ENCODE results near the gene ANG. TPM values are rescaled to one million over a fixed set of nuclear protein-coding genes. Genes with fewer than 3 reads are reported as not detected.

The ANG gene
- total and polyA plus RNA-seq, 10 of the 15 experiments (the other 5 are each of a cell fraction or from before 2014, with no cell fraction given) = 1.0 to 5.9 (median 2.2) TPM

DNA sequence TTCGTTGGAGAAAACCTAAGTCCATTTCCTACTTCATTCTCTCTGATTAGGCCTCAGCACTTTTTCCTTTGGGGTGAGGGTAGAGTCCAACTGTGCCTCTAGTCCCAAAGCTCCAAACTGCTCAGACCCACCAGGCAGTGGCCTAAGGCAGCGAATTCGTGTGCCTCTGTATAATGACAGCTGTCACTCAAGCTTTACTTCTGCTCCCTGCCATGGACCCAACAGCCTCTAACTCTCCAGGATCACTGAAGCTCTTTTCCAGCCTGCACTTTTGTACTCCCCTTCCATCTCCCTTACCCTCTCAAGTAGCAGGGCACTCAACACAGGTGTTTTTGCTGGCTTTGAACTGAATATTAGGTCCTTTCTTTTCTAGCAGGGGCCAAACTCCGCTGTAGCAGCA lies 32.3 kb upstream of the ANG start:
- ChIA-PET SMC1A (ENCODE audit: uncharacterized antibody, unreplicated experiment) (interaction anchor here (1.1 to 2.9 kb wide), 5 partner anchors 30 to 171 kb away, joined by 3 to 16 read pairs (median 4); no protein-coding TSS in a partner anchor), POLR2A (interaction anchor here (0.6 kb wide), 1 partner anchor 14 kb away, joined by 3 read pairs; no protein-coding TSS in a partner anchor), RAD21 (ENCODE audit: unreplicated experiment) (interaction anchor here (0.8 kb wide), 1 partner anchor 35 kb away, joined by 3 read pairs; no protein-coding TSS in a partner anchor), CTCF (interaction anchor here (1.0 to 11.5 kb wide), 6 partner anchors 9 to 329 kb away, joined by 3 to 214 read pairs (median 6); partner anchors contain the start of genes ANG and RNASE4)
- Histone ChIP-seq H3K4me1 (ENCODE audit: control insufficient read depth, insufficient read depth, low read length) (no peaks in the 10 kb centered on the region; the same call in 1 of the 2 replicates), H3K9me3 (replicated peaks; ENCODE audit: control insufficient read depth, insufficient read depth, low read length) (no peaks in the 10 kb centered on the region), H4K20me1 (ENCODE audit: control insufficient read depth, insufficient read depth) (no peaks in the 10 kb centered on the region; the same call in 1 of the 2 replicates), H3K79me2 (ENCODE audit: control insufficient read depth, insufficient read depth, low read length) (no peaks in the 10 kb centered on the region; the same call in 1 of the 2 replicates), H3K36me3 (ENCODE audit: control insufficient read depth in 2 of 2, insufficient read depth in 2 of 2, low read length in 1 of 2) (peaks cover 0 to 3% of the 10 kb centered on the region in 2 experiments; a peak in 1 of 4 replicates), H3K4me2 (ENCODE audit: control insufficient read depth, insufficient read depth) (no peak overlapping the region), H3K4me3 (no peak overlapping the region), H3K27me3 (replicated peaks in 1 of 2; ENCODE audit: control insufficient read depth in 2 of 2, insufficient read depth in 2 of 2, low read length in 1 of 2) (no peaks in the 10 kb centered on the region; a peak in 2 of 4 replicates), H2AFZ (ENCODE audit: control insufficient read depth, low read depth, low read length) (no peak overlapping the region), H3K27ac (ENCODE audit: control insufficient read depth, insufficient read depth) (no peak overlapping the region), H3K9ac (ENCODE audit: control insufficient read depth, insufficient read depth, low read length) (no peak overlapping the region)
- intact Hi-C loops (cut with micrococcal nuclease; ENCODE audit: unreplicated experiment) = no loop called here
- whole genome bisulfite sequencing (ENCODE audit: insufficient coverage, insufficient replicate concordance, low lambda C conversion rate, missing lambda C conversion rate) = 36% methylated on average over 4 of the region's 4 CpGs
- in situ Hi-C loops (cut with MboI) = no loop called here
- no peak for ATAC-seq
- TF ChIP-seq SMARCA5 (IDR thresholded peaks at IDR 0.05) (no peak), PBX3 (IDR thresholded peaks at IDR 0.05; ENCODE audit: insufficient replicate concordance, low read depth, low read length) (peak; percentile 19)
- TF ChIP-seq, protein P1, sequence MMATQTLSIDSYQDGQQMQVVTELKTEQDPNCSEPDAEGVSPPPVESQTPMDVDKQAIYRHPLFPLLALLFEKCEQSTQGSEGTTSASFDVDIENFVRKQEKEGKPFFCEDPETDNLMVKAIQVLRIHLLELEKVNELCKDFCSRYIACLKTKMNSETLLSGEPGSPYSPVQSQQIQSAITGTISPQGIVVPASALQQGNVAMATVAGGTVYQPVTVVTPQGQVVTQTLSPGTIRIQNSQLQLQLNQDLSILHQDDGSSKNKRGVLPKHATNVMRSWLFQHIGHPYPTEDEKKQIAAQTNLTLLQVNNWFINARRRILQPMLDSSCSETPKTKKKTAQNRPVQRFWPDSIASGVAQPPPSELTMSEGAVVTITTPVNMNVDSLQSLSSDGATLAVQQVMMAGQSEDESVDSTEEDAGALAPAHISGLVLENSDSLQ (IDR thresholded peaks at IDR 0.05) = peak; percentile 43; the same call in 1 of the 2 replicates
- BruUV-seq (replicated peaks) = no TSS peak
- no peak for DNase-seq (ENCODE audit: low read depth, low spot score)
- FAIRE-seq = no peak
